Endothelial cell of umbilical vein (primary cell): ENCODE measurements around the gene ATP1B3. TPM values are rescaled to one million over a fixed set of nuclear protein-coding genes. Genes with fewer than 3 reads are reported as not detected.
"Not testable (repeated sequence)": the region's sequence is repeated elsewhere in the genome, so short reads cannot be mapped to it uniquely, and the experiment has no call there.

Experiments
- BruUV-seq: library from RNA; stranded (reverse); fragments of 400-500 nt; replicated peaks from 2 replicates; lab custom pipeline; 2021; lab: Mats Ljungman, UMichigan
- CTCF ChIA-PET: fragments of 300-600, 350-600 bp; sonication (Branson Sonifier 250); formaldehyde crosslinking; loops from one replicate; lab custom pipeline; 2021; ENCODE audit warnings: antibody characterized with exemption, inconsistent platforms; lab: Charles Lee
- POLR2A ChIA-PET: fragments of 300-600, 350-600 bp; sonication (Branson Sonifier 250); formaldehyde crosslinking; loops from one replicate; lab custom pipeline; 2021; ENCODE audit warnings: antibody characterized with exemption, inconsistent platforms; lab: Charles Lee
- DNase-seq: peaks from one replicate; pipeline ENCODE4 v3.0.0-alpha.2; 2011; ENCODE audit warnings: low read depth, low spot score
- FAIRE-seq: peaks from 2 replicates; lab custom pipeline; 2011; peaks lifted over from hg19 to GRCh38; lab: Jason Lieb, UNC
- H2AFZ ChIP-seq: 2 replicates; pipeline ENCODE4 v1.6.0; 2012; ENCODE audit warnings: low read depth, low read length, control low read depth, inconsistent platforms
- H3K27ac ChIP-seq: 2 replicates; pipeline ENCODE4 v1.5.1; 2011; ENCODE audit warnings: low read depth, mild to moderate bottlenecking, control low read depth, low read length, moderate library complexity; ENCODE audit not compliant: insufficient read depth
- H3K27me3 ChIP-seq, 2 experiments: 2 replicates each; pipeline versions ENCODE4 v1.6.0 to v1.6.1; 2011; ENCODE audit warnings: low read length in 2 of 2, mixed read lengths in 1 of 2; ENCODE audit not compliant: control insufficient read depth in 2 of 2, insufficient read depth in 2 of 2
- H3K36me3 ChIP-seq, 2 experiments: 2 replicates in 1 of 2; 3 replicates in 1 of 2; pipeline ENCODE4 v1.5.1; 2011; ENCODE audit warnings: low read length in 2 of 2, mild to moderate bottlenecking in 1 of 2, moderate library complexity in 1 of 2; ENCODE audit not compliant: control insufficient read depth in 2 of 2, insufficient read depth in 2 of 2; ENCODE audit errors: extremely low read depth in 1 of 2
- H3K4me1 ChIP-seq: 3 replicates; pipeline ENCODE4 v1.5.1; 2011; ENCODE audit warnings: mild to moderate bottlenecking, low read length; ENCODE audit not compliant: control insufficient read depth, insufficient read depth; ENCODE audit errors: extremely low read depth
- H3K4me2 ChIP-seq: 2 replicates; pipeline ENCODE4 v1.6.1; 2011; ENCODE audit warnings: low read length, control low read depth, mixed read lengths; ENCODE audit not compliant: insufficient read depth
- H3K4me3 ChIP-seq, 3 experiments: fragments of 200-600 bp in 1 of 3; sonication (generic), shearing (Covaris generic) in 1 of 3; replicated peaks in 1 of 3; 2 replicates each; pipeline ENCODE4 v1.5.1; 2011 to 2016; ENCODE audit warnings: control low read depth in 3 of 3, low read length in 3 of 3, mild to moderate bottlenecking in 2 of 3, inconsistent platforms in 1 of 3, low read depth in 1 of 3, moderate library complexity in 1 of 3; ENCODE audit not compliant: insufficient read depth in 1 of 3
- H3K79me2 ChIP-seq: 2 replicates; pipeline ENCODE4 v1.6.0; 2012; ENCODE audit warnings: low read length, inconsistent platforms; ENCODE audit not compliant: control insufficient read depth, insufficient read depth
- H3K9ac ChIP-seq: replicated peaks from 2 replicates; pipeline ENCODE3; 2011; ENCODE audit warnings: low read length, control low read depth; ENCODE audit not compliant: insufficient read depth; ENCODE audit errors: extremely low read depth
- H3K9me1 ChIP-seq: replicated peaks from 3 replicates; pipeline ENCODE4 v1.6.0; 2011; ENCODE audit warnings: mild to moderate bottlenecking, low read length; ENCODE audit not compliant: control insufficient read depth, insufficient read depth; ENCODE audit errors: extremely low read depth
- H3K9me3 ChIP-seq: replicated peaks from 2 replicates; pipeline ENCODE4 v1.5.1; 2012; ENCODE audit warnings: low read length, inconsistent platforms; ENCODE audit not compliant: control insufficient read depth, insufficient read depth
- H4K20me1 ChIP-seq: replicated peaks from 2 replicates; pipeline ENCODE3; 2011; ENCODE audit warnings: mild to moderate bottlenecking, low read length; ENCODE audit not compliant: control insufficient read depth, insufficient read depth; ENCODE audit errors: extremely low read depth
- CTCF ChIP-seq, 2 donors: IDR thresholded peaks; 1 replicate in 1 of 2; 2 replicates in 1 of 2; pipeline ENCODE4 v1.5.1; 2011; ENCODE audit warnings: low read length in 2 of 2, mild to moderate bottlenecking in 2 of 2, moderate library complexity in 2 of 2, control low read depth in 1 of 2, inconsistent platforms in 1 of 2, low read depth in 1 of 2; ENCODE audit not compliant: insufficient read depth in 1 of 2; ENCODE audit errors: extremely low read depth in 1 of 2
- EZH2 ChIP-seq: IDR thresholded peaks from 2 replicates; pipeline ENCODE4 v1.6.1; 2012; ENCODE audit warnings: borderline replicate concordance, low read depth, mild to moderate bottlenecking, moderate library complexity, low read length, inconsistent platforms; ENCODE audit not compliant: severe bottlenecking
- FOS ChIP-seq: IDR thresholded peaks from 2 replicates; pipeline ENCODE4 v1.6.1; 2011; ENCODE audit warnings: mild to moderate bottlenecking, low read length, moderate library complexity, borderline replicate concordance; ENCODE audit not compliant: insufficient read depth
- GATA2 ChIP-seq: IDR thresholded peaks from 2 replicates; pipeline ENCODE4 v1.7.0; 2011; ENCODE audit warnings: low read depth, mild to moderate bottlenecking, moderate library complexity, mixed read lengths, low read length; ENCODE audit not compliant: insufficient read length, insufficient read depth
- JUN ChIP-seq: IDR thresholded peaks from 2 replicates; pipeline ENCODE4 v1.6.1; 2011; ENCODE audit warnings: borderline replicate concordance, low read depth; ENCODE audit not compliant: insufficient read length, insufficient read depth
- MAX ChIP-seq: IDR thresholded peaks from 2 replicates; pipeline ENCODE4 v1.6.1; 2011; ENCODE audit not compliant: insufficient read depth, insufficient read length
- MYC ChIP-seq: IDR thresholded peaks from one replicate; pipeline ENCODE4 v1.6.1; 2011; ENCODE audit warnings: mild to moderate bottlenecking, low read depth, low read length
- POLR2A ChIP-seq: IDR thresholded peaks from 2 replicates; pipeline ENCODE4 v1.6.1; 2012; ENCODE audit warnings: low read depth, mild to moderate bottlenecking, control low read depth, low read length
- dilution Hi-C: fragments of 300-500 bp; cut with MboI; formaldehyde crosslinking; loops from one replicate; pipeline ENCODE4 v1.15.0; 2019; ENCODE audit warnings: low sequenced_read_pairs; ENCODE audit not compliant: extremely low pct_ligation_motif_present
- intact Hi-C: fragments of 100-400 bp; cut with micrococcal nuclease; formaldehyde crosslinking; loops from one replicate; pipeline ENCODE4 v1.10.0; 2022
- polyA plus RNA-seq, 4 experiments: library from polyadenylated mRNA; depleted of rRNA in 3 of 4; stranded (reverse) in 3 of 4; unstranded in 1 of 4; fragments of >200 nt; gene quantifications; 2 replicates each; pipeline versions ENCODE4 v1.2.1 to v1.2.3, GENCODE V29; 2011 to 2012; ENCODE audit warnings: missing spikeins in 1 of 4
- total RNA-seq: library from RNA; stranded (reverse); gene quantifications from 2 replicates; pipeline ENCODE4 v1.2.3, GENCODE V29; 2021

The ATP1B3 gene
- total and polyA plus RNA-seq, 2 donors (not counting 3 experiments of a cell fraction or from before 2014, with no cell fraction given), result 227 to 279 TPM

GRCh38 chr3:141887051-141887450 is 10.6 kb downstream of the ATP1B3 start:
- Histone ChIP-seq H3K9ac (no peak overlapping the region), H3K9me3 (no peaks in the 10 kb centered on the region), H3K27me3 (no peaks in the 10 kb centered on the region), H2AFZ (no peak overlapping the region), H3K4me1 (peaks cover 7% of the 10 kb centered on the region), H3K36me3 (peaks cover 0 to 5% of the 10 kb centered on the region in 2 experiments), H3K4me2 (no peak overlapping the region), H3K4me3 (no peak overlapping the region), H3K79me2 (peaks cover 92% of the 10 kb centered on the region), H3K27ac (no peak overlapping the region), H4K20me1 (peaks cover 17% of the 10 kb centered on the region), H3K9me1 (no peaks in the 10 kb centered on the region)
- BruUV-seq, result no TSS peak
- ChIA-PET CTCF (interaction anchor here (1.1 kb wide), 1 partner anchor 11 kb away, joined by 3 read pairs; no protein-coding TSS in a partner anchor), POLR2A (no interaction called here)
- FAIRE-seq, result no peak
- TF ChIP-seq MYC (no peak), MAX (no peak), POLR2A (no peak), FOS (no peak), GATA2 (no peak), CTCF (IDR thresholded peaks at IDR 0.05; ENCODE audit: extremely low read depth in 1 of 2, insufficient read depth in 1 of 2, low read depth in 1 of 2, low read length in 2 of 2) (no peak), JUN (no peak), EZH2 (no peak)
- intact Hi-C loops, result no loop called here
- dilution Hi-C loops, result no loop called here
- no peak for DNase-seq

- DNase-seq, BruUV-seq, H3K9ac ChIP-seq, H3K27me3 ChIP-seq, FAIRE-seq, H3K4me1 ChIP-seq, H3K9me1 ChIP-seq, H2AFZ ChIP-seq, intact Hi-C loops, POLR2A ChIA-PET, H3K9me3 ChIP-seq, dilution Hi-C loops, H3K36me3 ChIP-seq, H3K4me3 ChIP-seq, H3K27ac ChIP-seq, H3K4me2 ChIP-seq: not testable (repeated sequence)
- Histone ChIP-seq H4K20me1 (peaks cover 16% of the 10 kb centered on the region), H3K79me2 (peaks cover 92% of the 10 kb centered on the region)
- CTCF ChIA-PET, result interaction anchor here (1.3 kb wide), 1 partner anchor 12 kb away, joined by 3 read pairs; no protein-coding TSS in a partner anchor
Measured at GRCh38 chr3:141888548-141888947, 12.1 kb downstream of the ATP1B3 start.
